HG02678 (cell line): ENCODE data around the gene PRKCG.
"Not testable (repeated sequence)": the region's sequence is repeated elsewhere in the genome, so short reads cannot be mapped to it uniquely, and the experiment has no call there.

Source experiments
- ATAC-seq: cut with Tn5 transposase; IDR thresholded peaks from one replicate; pipeline ENCODE4 v1.9.1; 2021; ENCODE audit warnings: mild to moderate bottlenecking, moderate library complexity; ENCODE audit not compliant: unreplicated experiment

The PRKCG gene

DNA sequence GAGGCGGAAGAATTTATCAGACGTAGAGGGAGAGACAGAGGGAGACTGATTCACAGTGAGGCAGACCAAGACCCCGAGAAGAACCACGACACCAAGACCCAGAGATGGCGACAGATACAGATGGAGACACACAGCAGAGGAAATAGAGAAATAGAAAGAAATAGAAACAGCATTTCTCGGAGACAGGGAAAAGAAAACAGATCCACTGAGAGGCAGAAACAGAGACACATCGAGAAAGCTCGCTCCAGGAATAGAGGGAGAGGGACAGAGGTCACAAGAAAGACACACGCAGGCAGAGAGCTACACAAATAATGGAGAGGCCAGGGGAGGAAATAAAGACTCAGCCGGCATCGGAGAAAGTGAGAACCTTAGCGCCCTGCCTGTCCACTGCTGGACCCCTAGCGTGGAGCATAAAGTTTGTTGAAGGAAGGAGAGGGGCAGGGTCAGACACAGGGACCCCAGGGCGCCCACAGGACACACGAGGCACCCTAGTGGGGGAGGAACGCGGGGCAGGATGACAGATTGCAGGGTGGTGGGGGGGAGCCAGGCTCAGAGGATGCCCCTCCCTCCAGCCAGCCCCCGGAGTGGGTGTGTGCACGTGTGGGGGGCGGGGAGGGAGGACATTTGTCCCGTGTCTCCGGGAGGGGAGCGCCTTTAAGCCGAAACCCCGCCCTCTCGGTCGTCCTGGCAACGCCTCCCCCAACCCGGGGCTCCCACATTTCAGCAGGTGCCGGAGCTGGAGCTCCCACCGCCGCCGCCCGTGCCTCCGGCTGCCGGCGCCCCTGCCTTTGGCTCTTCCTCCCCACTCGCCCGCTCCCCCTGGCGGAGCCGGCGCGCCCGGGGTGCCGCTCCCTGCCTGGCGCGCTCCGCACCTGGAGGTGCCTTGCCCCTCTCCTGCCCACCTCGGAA is at the start of gene PRKCG:
Gene PRKCG (plus strand): TSS at position 716 of the 909 bp plus-strand sequence. CDS start 298 bp downstream, outside the sequence.
- ATAC-seq = no peak

DNA sequence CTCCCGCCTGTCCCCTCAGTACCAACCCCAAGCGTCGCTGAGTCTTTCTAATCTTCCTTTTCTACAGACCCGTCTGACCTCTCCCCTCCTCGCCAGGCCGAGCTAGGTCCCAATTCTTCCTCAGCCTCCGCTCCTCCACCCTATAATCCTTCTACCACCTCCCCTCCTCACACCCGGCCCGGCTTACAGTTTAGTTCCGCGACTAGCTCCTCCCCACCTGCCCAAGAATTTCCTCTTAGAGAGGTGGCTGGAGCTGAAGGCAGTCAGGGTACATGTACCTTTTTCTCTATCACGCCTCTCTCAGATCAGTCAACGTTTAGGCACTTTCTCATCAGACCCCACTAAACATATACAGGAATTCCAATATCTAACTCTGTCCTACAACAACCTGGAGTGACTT is 49.1 kb upstream of the PRKCG start:
- not testable (repeated sequence) for ATAC-seq

- not testable (repeated sequence) for ATAC-seq
Observed at GRCh38 chr19:53838446-53838845, 43.6 kb upstream of the PRKCG start.

DNA sequence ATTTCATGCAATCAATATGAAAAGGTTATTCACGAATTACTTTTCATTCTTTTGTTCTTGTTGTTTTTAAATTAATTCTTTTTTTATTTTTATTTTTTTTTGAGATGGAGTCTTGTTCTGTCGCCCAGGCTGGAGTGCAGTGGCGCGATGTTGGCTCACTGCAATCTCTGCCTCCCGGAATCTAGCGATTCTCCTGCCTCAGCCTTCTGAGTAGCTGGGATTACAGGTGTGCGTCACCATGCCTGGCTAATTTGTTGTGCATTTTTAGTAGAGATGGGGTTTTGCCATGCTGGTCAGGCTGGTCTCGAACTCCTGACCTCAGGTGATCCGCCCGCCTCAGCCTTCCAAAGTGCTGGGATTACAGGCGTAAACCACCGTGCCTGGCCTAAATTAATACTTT is 41.8 kb upstream of the PRKCG start:
- ATAC-seq = not testable (repeated sequence)

DNA sequence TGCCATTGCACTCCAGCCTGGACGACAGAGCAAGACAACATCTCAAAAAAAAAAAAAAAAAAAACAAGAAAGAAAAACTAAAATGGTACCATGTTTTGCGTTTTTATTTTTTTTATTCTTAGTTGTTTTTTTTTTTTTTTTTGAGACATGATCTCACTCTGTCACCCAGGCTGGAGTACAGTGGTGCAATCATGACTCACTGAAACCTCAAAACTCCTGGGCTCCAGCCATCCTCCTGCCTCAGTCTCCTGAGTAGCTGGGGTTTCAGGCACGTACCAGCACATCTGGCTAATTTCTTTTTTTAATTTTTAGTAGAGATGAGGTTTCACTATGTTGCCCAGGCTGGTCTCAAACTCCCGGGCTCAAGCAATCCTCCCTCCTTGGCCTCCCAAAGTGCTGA is 41.1 kb upstream of the PRKCG start:
- ATAC-seq = not testable (repeated sequence)

DNA sequence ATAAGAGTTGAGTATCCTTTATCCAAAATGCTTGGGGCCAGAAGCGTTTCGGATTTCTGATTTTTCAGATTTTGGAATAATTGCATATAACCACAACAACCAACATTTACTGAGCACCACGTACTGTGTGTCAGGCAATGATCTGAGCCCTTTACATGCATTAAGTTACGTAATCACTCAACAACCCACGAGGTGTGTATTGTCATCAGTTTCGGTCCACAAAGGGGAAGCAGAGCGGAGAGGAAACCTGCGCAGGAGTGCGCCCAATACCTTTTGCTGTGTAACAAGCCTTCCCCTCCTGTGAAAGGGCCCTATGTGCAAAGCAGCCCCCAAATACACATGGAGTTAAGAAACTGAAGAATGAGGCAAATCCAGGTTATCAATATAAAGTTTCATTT is 37.1 kb upstream of the PRKCG start:
- no peak for ATAC-seq

DNA sequence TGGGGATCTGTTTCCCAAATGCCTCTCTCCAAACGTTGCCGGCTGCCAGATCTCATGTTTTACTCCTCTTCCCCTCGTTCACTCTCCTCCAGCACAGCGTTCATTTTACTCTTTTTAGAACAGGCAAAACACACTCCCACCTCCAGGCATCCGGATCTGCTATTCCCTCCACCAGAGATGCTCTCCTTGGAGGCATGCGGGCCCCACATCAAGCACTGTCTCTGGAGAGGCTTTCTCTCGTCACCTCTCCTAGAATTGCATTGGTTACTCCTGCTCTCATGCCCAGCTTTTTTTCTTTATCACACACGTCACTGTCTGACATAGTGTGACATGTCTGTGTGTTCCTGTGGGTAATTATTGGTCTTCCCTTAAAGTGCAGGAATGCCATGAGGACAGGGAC is 34.4 kb upstream of the PRKCG start:
- no peak for ATAC-seq

GRCh38 chr19:53849237-53849676 is 32.7 kb upstream of the PRKCG start:
- no peak for ATAC-seq

GRCh38 chr19:53853707-53854106 is 28.3 kb upstream of the PRKCG start:
- peak; percentile 41 for ATAC-seq

DNA sequence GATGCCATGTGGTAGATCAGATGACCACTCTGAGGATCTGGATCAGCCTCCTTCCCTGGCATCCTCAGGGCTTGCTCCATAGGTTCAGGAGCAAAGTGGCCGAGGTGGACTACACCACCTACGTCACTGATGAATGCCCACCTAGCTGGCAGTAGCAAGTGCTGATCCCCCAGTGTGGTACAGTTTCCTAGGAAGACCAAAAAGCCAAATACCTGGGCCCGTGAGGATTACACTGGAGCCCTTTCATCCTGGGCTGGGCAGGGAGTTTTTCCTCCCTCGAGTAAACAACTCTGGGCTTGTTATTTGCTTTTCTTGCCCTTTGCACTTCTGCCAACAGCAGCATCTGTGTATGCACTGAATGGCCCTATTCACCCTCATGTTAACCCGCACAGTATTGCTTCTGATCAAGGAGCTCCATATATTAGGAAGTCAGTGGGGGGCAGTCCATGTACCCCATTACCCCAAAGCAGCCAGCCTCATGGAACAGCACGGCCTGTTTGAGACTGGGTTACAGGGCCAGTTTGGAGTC is 17.6 kb upstream of the PRKCG start:
- no peak for ATAC-seq

DNA sequence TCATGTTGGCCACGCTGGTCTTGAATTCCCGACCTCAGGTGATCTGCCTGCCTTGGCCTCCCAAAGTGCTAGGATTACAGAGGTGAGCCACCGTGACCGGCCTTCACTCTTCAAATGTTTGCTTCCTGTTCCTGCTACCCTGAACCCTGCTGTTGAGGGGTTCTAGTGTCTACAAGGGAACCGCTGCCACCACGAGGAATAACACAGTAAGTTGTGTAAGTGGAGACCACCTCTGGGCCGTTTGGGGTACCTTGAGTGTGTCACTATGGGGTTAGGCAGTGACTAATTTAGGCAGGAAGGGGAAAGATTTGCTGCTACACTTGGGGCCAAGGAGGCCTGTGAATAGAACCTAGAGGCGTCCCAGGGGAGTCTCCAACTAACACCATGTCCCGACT is 16.5 kb upstream of the PRKCG start:
- ATAC-seq = no peak

DNA sequence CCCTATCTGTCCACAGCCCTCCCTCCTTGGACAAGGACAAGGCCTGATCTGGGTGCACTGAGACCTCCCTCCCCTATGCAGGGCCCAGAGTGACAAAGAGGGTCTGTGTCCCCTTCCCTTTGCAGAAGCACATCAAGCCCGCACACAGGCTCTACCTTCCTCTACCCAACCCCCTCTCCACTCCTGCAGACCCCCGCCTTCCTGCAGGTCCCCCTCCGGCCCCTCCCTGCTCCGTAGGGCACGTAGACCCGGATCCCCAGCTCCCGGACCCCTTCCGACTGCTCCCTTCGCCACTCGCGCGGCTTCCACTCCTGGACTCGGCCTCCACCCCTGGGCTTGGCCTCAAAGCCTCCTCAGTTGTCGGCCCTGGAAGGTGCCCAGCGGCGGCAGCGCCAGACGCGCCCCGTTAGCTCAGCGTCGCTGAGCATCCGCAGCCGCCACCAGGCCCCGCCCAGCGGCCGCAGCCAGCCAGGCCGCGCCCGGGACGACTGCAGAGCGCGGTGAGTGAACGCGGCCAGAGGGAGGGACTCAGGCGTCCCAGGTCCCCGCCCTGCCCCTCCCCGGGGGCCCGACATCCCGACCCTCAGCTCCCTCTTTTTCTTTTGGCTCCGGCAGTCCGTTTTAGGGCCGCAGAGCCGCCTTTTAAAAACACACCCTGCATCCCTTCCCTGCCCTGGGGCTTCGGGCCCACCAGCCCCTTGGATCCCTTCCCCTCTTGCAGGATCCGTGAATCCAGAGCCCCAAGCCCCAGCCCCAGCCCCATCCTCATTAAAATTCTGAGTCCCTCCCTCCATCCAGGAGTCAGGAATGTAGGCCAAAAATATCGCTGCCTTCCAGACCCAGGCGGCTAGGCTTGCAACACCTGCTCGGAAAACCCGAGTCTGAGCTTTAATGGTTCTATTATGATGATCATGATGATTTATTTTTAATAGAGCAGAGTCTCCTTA is 15.8 kb upstream of the PRKCG start:
- ATAC-seq = no peak

DNA sequence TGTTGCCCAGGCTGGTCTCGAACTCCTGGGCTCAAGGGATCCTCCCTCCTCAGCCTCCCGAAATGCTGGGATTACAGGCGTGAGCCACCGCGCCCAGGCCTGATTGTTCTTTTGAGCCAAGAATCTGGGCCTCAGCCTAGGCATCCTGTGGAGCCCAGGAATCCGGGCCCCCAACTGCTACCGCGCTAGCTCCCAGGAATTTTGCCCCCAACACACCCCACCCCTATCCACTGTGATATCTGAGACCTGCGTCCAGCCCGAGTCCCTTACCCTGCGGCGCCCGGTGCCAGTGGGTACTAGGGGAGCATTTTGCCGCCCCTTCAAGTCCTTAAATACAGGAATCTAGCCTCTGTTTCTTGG is 15.2 kb upstream of the PRKCG start:
- no peak for ATAC-seq

DNA sequence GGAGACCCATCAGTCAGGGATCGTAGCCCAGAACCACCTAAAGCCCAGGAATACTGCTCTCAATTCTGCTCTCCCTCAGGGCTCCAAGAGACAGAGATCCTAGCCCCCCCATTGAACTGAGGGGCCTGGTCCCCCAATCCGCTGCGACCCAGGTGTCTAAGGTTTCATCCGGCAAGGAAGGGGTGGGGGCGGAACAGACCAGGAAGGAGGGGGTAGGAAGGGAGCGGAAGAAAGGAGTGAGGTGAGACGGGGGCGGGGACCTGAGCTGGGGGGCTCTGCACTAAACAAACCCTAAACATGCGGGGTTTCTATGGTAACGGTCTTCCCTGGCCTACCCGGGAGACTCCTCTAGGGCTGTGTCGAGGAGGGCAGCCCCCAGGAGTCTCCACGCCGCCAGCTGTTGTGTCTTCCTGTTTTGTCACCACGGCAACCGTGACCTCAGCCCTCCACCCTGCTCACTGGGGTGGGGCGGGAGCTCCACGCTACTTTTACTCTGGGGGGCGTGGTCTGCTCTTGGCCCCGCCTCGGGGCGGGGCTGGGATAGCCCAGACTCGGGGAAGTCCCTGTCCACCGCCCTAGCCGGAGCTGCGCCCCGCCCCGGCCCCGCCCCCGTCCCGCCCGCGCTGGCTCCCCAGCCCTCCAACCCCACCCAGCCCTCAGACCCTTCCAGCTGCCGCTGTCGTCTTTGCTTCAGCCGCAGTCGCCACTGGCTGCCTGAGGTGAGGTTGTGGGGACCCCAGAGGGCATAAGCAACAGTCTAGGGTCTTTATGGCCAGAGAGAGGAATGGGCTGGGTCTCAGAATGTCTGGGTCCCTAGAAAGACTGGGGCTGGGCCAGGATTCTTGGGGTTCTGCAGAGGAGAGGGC is 14.5 kb upstream of the PRKCG start, which contains the start of gene MYADM:
Gene MYADM (plus strand): TSS at position 659 of the 866 bp plus-strand sequence. CDS start 5,647 bp downstream, outside the sequence.
- ATAC-seq = peak; percentile 66

DNA sequence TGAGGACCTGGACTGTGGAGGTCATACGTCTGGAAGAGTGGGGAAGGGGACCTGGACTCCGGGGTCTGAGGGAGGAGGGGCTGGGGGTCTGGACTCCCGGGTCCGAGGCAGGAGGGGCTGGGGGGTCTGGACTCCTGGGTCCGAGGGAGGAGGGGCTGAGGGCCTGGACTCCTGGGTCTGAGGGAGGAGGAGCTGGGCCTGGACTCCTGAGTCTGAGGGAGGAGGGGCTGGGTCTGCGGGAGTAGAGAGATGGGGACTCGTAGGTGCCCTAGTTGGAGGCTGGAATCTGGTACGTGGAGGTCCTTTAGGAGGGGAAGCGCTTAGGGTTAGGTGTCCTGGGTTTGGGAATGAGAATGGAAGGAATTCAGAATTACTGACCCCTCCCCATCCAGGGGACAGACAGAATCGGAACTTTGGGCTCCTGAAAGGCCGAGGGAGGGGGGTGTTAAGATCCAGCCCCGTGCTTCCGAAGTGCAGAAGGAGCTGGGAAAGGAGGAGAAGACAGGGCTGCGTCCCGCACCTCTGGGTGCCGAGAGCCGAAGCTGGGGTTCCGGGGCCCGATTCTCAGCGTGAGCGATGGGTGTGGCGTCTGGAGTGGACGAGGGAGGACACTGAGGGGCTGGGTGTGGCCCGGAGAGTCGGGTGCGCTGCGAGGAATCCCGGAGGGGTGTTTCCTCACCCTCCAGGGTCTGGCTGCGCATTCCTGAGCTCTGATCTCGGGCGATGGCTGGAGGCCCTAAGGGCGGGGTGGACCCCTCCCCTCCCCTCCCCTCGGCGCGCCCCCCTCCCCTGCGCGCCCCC is 13.7 kb upstream of the PRKCG start:
- ATAC-seq = no peak

DNA sequence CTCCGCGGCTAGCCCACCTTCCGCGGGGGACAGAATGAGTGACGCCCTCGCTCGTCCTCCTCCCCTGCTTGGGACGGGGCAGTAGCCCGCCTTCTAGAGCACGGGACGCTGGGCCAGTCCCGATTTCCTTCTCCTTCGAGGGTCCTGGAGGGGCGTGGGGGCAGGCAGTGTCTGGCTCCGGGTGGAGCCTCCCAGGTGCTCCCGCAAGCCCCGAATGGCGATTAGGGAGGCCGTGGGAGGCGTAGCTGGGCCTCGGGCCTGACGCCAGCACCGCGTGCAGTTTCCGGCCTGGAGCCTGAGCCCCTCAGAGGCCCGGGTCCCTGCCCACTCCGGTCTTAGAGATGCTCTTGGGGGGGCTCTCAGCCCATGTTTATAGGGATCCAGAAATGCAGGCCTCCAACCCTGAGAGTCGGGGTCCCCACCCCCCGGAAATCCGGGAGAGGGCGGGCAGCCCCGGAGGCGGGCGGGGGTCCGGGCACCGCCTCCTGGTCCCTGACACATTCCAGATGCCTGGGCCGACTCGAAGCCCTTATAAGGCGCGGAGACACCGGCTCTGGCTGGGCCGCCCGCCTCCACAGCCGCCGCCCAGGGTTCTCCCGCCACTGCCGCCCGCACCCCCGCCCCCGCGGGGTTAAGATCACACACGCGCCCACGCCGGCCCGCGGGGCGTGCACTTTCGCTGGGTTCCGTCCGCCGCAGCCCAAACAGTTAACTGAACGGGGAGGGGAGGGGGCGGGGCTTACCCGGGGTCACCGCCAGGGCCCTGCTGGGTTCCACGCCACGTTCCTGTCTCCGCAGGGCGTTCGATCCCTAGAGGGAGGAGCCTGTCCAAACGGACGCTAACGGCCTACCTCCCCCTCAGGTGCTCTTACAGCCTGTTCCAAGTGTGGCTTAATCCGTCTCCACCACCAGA is 12.8 kb upstream of the PRKCG start:
- ATAC-seq = peak; percentile 40

- ATAC-seq = not testable (repeated sequence)
Observed at GRCh38 chr19:53869805-53870484, 12.1 kb upstream of the PRKCG start.

DNA sequence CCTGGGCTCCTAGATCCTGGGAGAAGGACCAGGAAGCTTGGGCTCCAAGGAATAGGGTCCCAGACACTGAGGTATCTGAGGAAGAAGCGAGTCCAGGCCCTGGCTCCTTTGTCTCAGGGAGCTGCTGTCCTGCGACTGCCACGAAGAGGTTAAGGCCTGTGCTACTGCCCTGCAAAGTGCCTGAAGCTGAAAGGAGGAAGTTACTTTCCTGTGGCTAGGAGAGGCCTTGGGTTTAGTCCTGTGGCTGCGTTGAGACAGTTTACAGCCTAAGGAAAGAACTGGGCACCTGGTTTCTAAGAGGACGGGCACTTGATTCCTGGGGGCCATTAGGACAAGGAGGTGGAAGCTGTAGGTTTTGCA is 11.5 kb upstream of the PRKCG start:
- no peak for ATAC-seq
